Uterine smooth muscle cell (primary cell): ENCODE measurements around the gene SNX5. TPM values are rescaled to one million over a fixed set of nuclear protein-coding genes. Genes with fewer than 3 reads are reported as not detected.

Experiments
- total RNA-seq: library from RNA; depleted of rRNA; stranded (reverse); fragments of >200 nt; gene quantifications from 2 replicates; pipeline ENCODE4 v1.2.3, GENCODE V29; 2014

The SNX5 gene
- 114 and 141 TPM in 2 replicates for total RNA-seq

DNA sequence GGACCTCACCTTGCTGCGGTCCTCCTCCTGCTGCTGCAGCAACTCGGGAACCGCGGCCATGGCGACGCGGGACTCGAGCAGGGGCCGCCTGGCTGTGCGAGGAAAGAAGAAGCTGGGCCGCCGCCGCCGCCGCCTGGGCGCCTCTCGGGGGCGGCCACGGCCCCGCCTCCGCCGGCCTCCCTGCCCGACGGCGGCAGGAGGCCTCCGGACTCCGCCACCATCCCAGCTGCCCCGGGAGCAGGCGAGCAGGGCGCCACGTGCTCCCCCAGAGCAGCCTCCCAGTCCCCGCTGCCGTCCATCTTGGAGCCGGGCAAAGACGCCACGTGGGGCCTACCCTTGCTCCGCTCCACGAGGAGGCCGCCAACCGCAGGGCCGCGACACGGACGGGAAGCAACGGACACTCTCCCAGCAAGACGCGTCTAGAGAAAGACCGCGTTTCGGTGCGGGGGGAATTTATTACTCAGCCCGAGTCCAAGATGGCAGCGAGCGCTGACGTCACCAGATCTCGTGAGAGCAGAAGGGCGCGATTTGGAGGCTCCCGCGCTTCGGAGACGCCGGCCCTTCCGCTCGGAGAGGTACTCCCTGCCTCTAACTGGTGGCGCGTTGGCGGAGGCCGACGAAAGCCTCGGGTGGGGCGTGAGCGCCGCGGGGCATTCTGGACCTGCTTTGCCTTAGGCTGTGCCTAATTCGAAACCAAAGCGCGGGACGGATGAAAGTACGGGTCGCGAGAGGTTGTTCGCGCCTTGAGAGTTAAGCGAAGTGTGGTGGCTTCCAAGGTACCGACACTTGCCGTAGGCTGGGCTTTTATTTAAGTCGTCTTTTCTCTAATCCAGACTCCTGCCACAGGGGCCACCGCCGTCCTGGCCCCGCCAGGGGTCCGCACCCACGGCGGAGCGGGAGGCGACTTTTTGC lies at the start of gene SNX5, which contains the start of gene MGME1:
Gene SNX5 (minus strand): TSS at position 429 of the 912 bp plus-strand sequence. CDS start 369 bp downstream, at position 60.
Gene MGME1 (plus strand): TSS at position 653 of the 912 bp plus-strand sequence. CDS start 842 bp downstream, outside the sequence.

Other genes with a start within 250 kb of the SNX5 start
- gene MGME1, start 224 bp upstream of the SNX5 start, total RNA-seq = 7.1 and 19.4 TPM in 2 replicates
- gene OVOL2, start 89.1 kb upstream of the SNX5 start, total RNA-seq = not detected in 2 replicates
- 14.5 and 18.1 TPM in 2 replicates for gene KAT14, start 169.1 kb upstream of the SNX5 start, total RNA-seq
- gene PET117, start 169.1 kb upstream of the SNX5 start, total RNA-seq = 13.9 and 17.6 TPM in 2 replicates